Ishikawa (cell line): ENCODE data around the gene ZNF473.

Experiments used
- CEBPB ChIP-seq: IDR thresholded peaks from 2 replicates; pipeline ENCODE4 v1.6.1; 2012
- CREB1 ChIP-seq: IDR thresholded peaks from 2 replicates; pipeline ENCODE4 v1.6.1; 2012; ENCODE audit warnings: low read depth
- EGR1 ChIP-seq: IDR thresholded peaks from 2 replicates; pipeline ENCODE4 v1.6.1; 2012
- EP300 ChIP-seq: IDR thresholded peaks from 2 replicates; pipeline ENCODE4 v1.6.1; 2012; ENCODE audit warnings: borderline replicate concordance
- FOXM1 ChIP-seq: IDR thresholded peaks from 2 replicates; pipeline ENCODE4 v1.6.1; 2012; ENCODE audit warnings: low read depth, borderline replicate concordance
- MAX ChIP-seq: IDR thresholded peaks from 2 replicates; pipeline ENCODE4 v1.6.1; 2012
- NFIC ChIP-seq: IDR thresholded peaks from 2 replicates; pipeline ENCODE4 v1.6.1; 2012
- RAD21 ChIP-seq: IDR thresholded peaks from 2 replicates; pipeline ENCODE4 v1.6.1; 2012; ENCODE audit warnings: low read depth
- REST ChIP-seq: IDR thresholded peaks from 2 replicates; pipeline ENCODE4 v1.6.1; 2012; ENCODE audit warnings: low read depth, mild to moderate bottlenecking
- TAF1 ChIP-seq: IDR thresholded peaks from 2 replicates; pipeline ENCODE4 v1.6.1; 2012; ENCODE audit warnings: low read depth, mild to moderate bottlenecking
- TCF12 ChIP-seq: IDR thresholded peaks from 2 replicates; pipeline ENCODE4 v1.6.1; 2012; ENCODE audit warnings: low read depth
- TEAD4 ChIP-seq: IDR thresholded peaks from 2 replicates; pipeline ENCODE4 v1.6.1; 2012
- USF1 ChIP-seq: IDR thresholded peaks from 2 replicates; pipeline ENCODE4 v1.6.1; 2012
- YY1 ChIP-seq: IDR thresholded peaks from 2 replicates; pipeline ENCODE4 v1.6.1; 2012; ENCODE audit warnings: low read depth
- ZBTB7A ChIP-seq: IDR thresholded peaks from 2 replicates; pipeline ENCODE4 v1.6.1; 2012; ENCODE audit warnings: low read depth

Gene ZNF473

GRCh38 chr19:50007947-50008346 is 17.9 kb upstream of the ZNF473 start:
- TF ChIP-seq CEBPB (no peak), TEAD4 (no peak), EGR1 (no peak), ZBTB7A (no peak), TAF1 (no peak), RAD21 (no peak), FOXM1 (no peak), CREB1 (no peak), MAX (no peak), EP300 (no peak), TCF12 (no peak), USF1 (no peak), YY1 (no peak), REST (no peak), NFIC (no peak)

- TF ChIP-seq NFIC, result no peak
- TF ChIP-seq ZBTB7A, result no peak
- TF ChIP-seq CREB1, result no peak
- TF ChIP-seq TAF1, result no peak
- TF ChIP-seq TCF12, result no peak
- no peak for TF ChIP-seq REST
Observed at GRCh38 chr19:50008532-50008931, 17.3 kb upstream of the ZNF473 start.

GRCh38 chr19:50016225-50016807 is 9.5 kb upstream of the ZNF473 start:
- TF ChIP-seq USF1 (peak; percentile 66; the same call in 1 of the 2 replicates), FOXM1 (no peak)

GRCh38 chr19:50020481-50020880 is 5.3 kb upstream of the ZNF473 start:
- no peak for TF ChIP-seq EGR1
- TF ChIP-seq TAF1, result no peak

- no peak for TF ChIP-seq NFIC
- TF ChIP-seq EP300, result no peak
- TF ChIP-seq ZBTB7A, result no peak
- TF ChIP-seq FOXM1, result no peak
Observed at GRCh38 chr19:50022823-50023222, 3.0 kb upstream of the ZNF473 start.

- TF ChIP-seq TCF12 (no peak), TEAD4 (no peak), YY1 (no peak), EGR1 (no peak), RAD21 (no peak), CREB1 (no peak), TAF1 (no peak), CEBPB (no peak), REST (no peak), MAX (no peak), USF1 (no peak), EP300 (no peak), ZBTB7A (no peak), NFIC (no peak), FOXM1 (no peak)
Observed at GRCh38 chr19:50024719-50025021, 1.1 kb upstream of the ZNF473 start.
